GM19099 (cell line): ENCODE data around the gene SMG9.

Experiments used
- POLR2A ChIP-seq: IDR thresholded peaks from 3 replicates; pipeline ENCODE4 v1.6.1; 2011; ENCODE audit warnings: low read depth; ENCODE audit not compliant: insufficient read length; ENCODE audit errors: extremely low read depth

SMG9 gene

DNA sequence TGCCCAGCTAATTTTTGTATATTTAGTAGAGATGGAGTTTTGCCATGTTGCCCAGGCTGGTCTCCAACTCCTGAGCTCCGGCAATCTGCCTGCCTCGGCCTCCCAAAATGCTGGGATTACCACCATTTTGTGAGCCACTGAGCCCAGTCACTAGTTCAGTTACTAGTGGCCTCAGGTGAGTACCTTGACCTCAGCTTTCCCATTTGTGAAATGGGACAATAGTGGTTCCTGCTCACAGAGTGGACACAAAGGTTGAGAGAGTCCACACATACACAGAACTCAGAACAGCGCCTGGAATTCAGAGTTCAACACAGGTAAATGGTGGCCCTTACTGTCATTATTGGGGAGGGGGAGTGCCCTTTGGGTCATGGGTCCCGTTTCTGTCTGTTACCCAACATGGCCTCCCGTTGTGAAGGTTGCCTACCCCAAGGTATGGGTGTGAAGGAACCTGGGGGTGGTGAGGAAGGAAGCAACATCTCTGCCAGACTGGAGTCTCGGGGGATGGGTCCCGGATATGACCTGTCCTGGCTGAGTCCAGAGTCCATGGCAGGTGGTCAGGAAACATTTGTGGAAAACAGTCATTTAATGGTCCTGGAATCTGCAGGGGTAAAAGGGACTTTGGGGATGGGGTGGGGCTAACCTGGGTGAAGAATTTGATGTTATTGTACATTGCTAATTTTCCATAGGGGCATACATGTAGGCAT lies 50.6 kb downstream of the SMG9 start:
- TF ChIP-seq POLR2A, result no peak

DNA sequence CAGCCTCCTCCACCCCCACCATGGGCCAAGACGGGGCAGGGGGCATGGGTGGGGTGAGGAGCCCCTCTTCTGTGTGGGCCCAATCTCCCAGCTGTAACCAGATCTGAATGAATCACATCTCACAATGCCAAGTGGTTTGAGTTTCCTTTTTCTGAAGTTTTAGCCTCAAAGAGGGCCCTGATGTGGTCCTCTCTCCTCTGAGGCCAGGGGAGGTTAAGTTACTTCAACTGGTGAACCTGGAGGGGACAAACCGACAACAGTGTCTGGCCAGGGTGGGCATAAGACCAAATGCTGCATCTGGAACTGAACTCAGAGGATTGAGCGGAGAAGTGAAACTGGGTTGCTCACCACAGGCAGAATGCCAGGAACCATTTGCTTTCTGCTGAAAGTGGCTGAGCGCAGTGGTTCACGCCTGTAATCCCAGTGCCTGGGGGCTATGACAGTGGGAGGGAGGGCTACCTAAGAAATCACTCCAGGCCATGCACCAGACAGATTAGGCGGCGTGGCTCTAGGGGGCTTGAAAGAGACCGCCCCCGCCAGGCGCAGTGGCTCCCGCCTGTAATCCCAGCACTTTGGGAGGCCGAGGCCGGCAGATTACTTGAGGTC lies 54.3 kb downstream of the SMG9 start:
- TF ChIP-seq POLR2A, result no peak

DNA sequence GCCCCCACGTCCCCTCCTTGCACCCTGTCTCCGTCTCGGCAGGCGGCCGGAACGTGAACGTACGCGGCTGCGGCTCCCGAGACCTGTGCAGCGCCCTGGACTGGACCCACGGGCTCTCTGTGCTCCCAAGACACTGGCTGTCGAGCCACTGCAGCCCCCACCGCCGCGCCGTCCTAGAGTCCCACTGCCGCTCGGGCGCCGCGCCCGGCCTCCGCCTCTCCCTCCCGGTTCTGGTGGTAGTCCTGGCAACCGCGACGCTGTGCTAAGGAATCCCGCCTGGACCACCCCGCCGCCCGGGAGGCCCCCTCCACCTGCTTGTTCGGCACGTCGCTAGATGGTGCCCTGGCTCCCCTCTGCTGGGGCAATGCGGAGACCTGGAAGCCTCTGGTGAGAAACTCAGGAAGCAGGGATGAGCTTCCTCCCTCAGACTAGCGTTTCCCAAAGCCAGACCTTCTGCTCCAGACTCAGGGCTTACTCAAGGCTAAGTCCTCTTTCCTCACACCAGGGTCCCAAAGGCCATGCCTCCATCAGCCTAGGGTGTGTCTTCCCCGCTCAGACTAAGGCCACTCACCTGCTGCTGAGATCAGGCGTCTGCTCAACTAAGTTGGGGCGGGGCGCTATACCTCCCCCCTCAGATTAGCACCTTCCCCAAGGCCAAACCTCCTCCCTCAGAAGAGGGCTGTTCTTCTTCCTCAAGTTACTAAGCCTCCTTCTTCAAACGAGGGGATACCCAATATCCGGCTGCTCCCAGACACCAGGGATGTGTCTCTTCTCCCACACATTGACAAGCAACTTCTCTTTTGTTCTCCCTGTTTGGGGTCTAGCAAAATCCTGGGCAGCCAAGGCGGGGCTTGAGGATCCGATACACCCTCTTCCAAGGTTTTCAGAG lies 55.0 kb downstream of the SMG9 start:
- TF ChIP-seq POLR2A, result no peak

DNA sequence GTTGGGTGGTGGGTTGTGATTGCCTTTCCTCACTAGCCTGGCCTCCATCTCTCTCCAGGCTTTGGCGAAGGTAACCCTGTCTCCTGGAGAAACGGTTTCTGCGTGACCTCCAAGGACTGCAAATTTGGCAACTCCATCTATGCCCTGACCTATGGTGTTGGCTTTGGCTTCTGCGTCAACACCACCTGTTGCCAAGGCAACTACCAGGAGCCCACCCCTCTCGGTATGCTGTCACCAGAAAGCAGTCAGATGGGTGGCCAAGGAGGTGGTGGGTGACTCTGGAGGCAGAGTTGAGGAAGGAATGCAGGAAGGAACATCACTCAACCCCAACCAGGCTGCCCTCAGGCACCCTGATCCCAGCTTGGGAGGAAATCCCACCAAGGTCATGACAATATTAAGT lies 57.5 kb downstream of the SMG9 start:
- TF ChIP-seq POLR2A, result no peak

DNA sequence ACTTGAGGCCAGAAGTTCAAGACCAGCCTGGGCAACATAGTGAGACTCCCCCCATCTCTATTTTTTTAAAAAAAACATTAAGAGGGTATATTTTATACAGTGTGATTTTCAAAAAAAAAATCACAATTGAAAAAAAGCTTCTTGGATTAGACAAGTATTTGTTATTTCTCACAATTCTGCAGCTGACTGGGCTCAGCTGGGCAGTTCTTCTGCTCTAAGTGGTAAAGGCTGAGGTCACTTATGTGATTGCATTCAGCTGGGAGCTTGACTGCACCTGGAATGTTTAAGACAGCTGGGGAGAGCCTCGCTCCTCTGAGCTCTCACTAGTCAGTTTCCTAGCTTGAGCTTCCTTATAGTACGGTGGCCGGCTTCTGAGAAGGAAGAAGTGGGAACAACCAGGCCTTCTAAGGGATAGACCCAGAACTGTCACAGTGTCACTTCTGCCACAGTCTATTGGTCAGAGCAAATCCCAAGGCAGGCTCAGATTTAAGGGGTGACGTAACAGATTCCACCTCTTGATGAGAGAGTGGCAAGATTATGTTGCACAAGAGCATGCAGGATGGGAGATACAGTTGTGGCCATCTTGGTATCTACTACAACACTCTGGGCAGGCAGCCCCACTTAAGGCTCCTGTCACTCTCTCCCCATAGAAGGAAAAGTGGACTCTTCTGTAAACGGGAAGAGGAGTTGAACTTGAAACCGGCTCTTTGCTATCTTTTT lies 58.6 kb downstream of the SMG9 start:
- TF ChIP-seq POLR2A, result no peak

DNA sequence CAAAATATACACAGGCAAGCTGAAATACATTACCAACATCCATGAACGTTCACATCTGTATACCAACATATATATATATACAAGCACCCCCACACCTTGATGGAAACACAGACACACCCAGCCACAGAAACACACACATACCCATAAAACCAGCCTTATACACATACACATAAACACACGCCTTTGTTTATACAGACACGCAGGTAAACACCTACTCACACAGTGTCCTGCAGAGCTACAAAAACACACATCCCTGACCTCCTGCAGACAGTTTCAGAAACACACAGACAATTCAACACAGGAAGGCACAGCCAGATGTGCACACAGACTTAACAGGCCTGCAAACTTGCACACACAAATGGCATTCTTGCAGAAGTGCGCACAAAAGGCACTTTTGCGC lies 60.2 kb downstream of the SMG9 start:
- no peak for TF ChIP-seq POLR2A

DNA sequence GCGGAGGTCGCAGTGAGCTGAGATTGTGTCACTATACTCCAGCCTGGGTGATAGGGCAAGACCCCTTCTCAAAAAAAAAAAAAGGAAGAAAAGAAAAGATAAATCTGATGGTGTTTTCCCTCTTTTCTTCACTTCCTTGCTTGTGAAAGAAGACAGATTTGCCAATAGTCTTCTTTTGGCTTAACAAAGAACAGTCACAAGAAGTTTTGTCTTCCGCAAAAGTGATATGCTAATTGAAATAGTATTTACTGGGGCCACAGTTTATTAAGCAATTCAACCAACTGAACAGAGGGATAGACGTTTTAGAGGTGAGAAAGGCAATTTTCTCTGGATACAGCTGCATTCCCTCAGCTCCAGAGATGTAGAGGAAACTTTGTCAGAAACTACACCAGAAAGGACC lies 61.9 kb downstream of the SMG9 start:
- no peak for TF ChIP-seq POLR2A

DNA sequence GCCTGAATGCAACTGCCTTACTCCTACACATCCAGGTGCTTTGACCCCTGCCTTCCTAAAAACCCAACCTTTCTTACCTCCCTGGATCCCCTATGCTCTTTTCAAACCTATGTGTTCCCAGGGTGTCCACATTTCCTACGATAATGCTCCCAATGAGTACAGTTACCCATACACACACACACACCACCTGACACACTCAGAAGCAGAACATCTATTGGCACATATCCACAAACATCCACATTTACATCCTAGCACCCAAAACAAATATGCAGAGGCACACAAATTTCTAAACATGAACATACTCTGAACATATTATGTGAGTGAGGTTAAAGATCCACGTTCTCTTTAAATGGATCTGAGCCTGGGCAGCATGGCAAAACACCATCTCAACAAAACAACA lies 62.4 kb downstream of the SMG9 start:
- no peak for TF ChIP-seq POLR2A

DNA sequence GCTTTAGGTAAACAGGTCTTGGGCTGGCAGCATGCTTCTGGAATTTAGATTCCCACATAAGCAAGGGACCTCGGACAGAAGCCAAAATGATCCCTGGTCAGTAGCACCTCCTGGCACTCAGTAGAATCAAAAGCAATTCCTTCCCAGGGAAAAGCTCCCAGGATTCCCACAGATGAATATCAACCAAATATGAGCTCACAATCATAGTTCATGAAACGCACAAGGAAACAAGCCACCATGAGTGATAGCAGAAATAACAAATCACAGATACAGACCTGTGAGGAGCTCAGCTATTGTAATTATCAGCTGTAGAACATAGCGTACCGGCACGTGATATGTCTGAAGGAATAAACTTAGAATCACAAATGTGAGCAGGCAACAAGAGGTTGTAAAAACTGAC lies 63.0 kb downstream of the SMG9 start:
- no peak for TF ChIP-seq POLR2A

DNA sequence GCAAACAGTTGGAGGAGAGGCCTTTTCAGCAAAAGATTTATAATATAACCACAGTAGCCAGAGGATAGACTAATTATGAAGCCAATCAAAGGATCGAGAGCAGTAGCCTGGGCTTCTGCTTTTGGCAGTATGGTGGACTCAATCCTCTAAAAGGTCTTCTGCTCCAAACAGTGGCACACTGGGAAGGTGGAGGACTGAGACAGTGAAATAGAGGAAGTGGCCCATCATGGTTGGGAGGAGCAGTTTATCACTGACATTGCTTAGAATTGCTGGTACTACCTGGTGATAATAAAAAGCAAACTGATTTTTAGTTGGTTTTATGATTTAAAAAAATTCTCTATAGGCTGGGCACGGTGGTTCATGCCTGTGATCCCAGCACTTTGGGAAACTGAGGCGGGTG lies 63.9 kb downstream of the SMG9 start:
- no peak for TF ChIP-seq POLR2A

DNA sequence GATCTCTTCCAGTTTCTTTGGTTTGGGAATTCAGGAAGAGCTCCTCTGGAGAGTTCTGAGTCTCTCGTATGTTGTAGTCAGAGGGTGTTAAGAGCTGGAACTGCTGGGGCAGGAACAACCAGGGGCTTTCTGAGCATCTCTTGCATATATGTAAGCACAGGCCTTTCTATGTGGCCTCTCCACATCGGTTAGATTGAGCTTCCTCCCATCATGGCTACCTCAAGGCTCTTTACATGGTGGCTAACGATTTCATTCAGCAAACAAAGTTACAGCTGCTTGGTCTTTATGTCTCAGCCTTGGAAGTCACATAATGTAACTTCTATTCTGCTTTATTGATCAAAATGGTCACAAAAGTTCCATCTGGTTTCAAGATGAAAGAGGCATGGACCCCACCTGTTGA lies 64.3 kb downstream of the SMG9 start:
- TF ChIP-seq POLR2A, result no peak

DNA sequence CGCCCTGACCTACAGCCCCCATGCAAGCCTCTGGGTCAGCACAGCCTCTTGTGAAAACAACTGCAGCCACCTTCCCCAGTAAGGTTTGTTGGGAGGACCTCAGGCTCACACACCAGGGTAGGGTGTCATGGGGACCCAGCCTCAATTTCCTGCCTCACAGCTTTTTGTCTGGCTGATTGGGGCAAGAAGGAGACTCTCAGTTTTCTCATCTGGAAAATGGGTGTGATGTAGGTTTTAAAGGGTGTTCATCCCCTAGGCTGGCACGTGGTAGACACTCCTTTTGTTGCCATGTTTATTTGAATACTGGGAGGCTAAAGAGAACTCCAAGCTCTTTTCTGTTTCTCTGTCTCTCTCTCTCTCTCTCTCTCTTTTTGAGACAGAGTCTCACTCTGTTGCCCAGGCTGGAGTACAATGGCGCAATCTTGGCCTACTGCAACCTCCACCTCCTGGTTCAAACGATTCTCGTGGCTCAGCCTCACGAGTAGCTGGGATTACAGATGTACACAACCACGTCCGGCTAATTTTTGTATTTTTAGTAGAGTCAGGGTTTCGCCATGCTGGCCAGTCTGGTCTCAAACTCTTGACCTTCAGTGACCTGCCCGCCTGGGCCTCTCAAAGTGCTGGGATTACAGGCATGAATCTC lies 66.6 kb downstream of the SMG9 start:
- no peak for TF ChIP-seq POLR2A

DNA sequence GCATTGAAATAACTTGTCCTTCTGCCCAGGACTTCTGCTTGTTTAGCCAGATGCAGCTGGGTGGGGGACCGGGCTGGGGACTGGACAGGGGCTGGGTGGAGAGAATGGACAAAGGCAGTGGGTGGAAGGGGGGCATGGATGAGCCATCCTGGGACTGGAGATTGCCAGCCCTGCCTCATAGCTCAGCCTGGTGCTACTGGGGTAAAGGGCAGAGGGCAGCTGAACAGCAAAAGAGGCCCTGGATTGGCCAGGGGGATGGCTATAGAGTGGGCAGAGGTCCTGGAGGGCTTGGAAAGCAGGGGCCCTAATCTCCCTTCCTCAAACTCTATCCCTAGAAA lies 67.1 kb downstream of the SMG9 start:
- no peak for TF ChIP-seq POLR2A

DNA sequence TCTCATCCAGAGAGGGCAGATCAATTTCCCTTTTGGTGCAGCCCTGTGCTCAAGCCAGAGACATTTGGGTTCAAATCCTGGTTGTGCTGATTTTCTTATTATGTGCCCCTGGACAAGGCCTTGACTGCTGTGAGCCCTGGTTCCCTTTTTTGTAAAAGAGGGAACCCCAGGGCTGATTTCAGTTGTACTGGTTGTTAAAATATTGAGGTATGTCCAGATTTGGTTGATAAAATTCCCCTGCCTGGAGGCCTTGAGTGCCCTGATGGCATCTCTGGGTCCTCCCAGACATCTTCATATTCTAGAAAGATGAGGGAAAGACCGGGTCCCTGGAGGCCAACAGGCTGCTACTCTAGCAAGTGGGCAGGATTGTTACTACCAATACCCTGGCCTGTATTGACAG lies 70.4 kb downstream of the SMG9 start:
- TF ChIP-seq POLR2A, result no peak

DNA sequence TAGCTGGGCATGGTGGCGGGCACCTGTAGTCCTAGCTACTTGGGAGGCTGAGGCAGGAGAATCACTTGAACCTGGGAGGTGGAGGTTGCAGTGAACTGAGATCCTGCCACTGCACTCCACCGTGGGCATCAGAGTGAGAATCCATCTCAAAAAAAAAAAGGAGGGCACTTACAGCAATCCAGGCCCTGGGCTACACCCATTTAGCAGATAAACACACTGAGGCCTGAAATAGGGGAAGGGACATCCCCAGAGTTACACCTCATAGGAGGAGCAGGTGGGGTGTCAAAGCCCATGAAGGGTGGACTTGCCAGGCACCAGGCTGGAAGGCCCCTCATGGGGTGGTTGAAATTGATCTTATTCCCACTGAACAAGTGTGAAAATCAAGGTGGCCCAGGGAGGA lies 70.9 kb downstream of the SMG9 start:
- no peak for TF ChIP-seq POLR2A
